GM18517 (cell line): ENCODE measurements around the gene FCN3.

ENCODE experiments used
- ATAC-seq: cut with Tn5 transposase; IDR thresholded peaks from one replicate; pipeline ENCODE4 v1.9.1; 2021; ENCODE audit warnings: mild to moderate bottlenecking, moderate library complexity; ENCODE audit not compliant: unreplicated experiment

Gene FCN3

GRCh38 chr1:27360159-27361043, 14.2 kb downstream of the FCN3 start:
- ATAC-seq: no peak

- no peak for ATAC-seq
These were observed 14.8 kb downstream of the FCN3 start for GRCh38 chr1:27359822-27360158.

GRCh38 chr1:27358928-27359313, 15.7 kb downstream of the FCN3 start:
- no peak for ATAC-seq

GRCh38 chr1:27358038-27358927, 16.3 kb downstream of the FCN3 start:
- no peak for ATAC-seq

- ATAC-seq: no peak
These were observed 17.2 kb downstream of the FCN3 start for GRCh38 chr1:27357281-27358037.

GRCh38 chr1:27356619-27357280, 17.9 kb downstream of the FCN3 start:
- no peak for ATAC-seq

GRCh38 chr1:27356277-27356618, 18.4 kb downstream of the FCN3 start:
- ATAC-seq: no peak

- ATAC-seq: no peak
These were observed 18.9 kb downstream of the FCN3 start for GRCh38 chr1:27355683-27356082.

- no peak for ATAC-seq
These were observed 21.0 kb downstream of the FCN3 start for GRCh38 chr1:27353629-27354028.

GRCh38 chr1:27353166-27353565, 21.5 kb downstream of the FCN3 start:
- ATAC-seq: no peak

GRCh38 chr1:27351541-27352107, 23.0 kb downstream of the FCN3 start:
- ATAC-seq: no peak

GRCh38 chr1:27350663-27351540, 23.7 kb downstream of the FCN3 start:
- no peak for ATAC-seq

GRCh38 chr1:27349784-27350662, 24.6 kb downstream of the FCN3 start:
- ATAC-seq: no peak

- no peak for ATAC-seq
These were observed 25.5 kb downstream of the FCN3 start for GRCh38 chr1:27348861-27349783.

- ATAC-seq: no peak
These were observed 27.5 kb downstream of the FCN3 start for GRCh38 chr1:27346991-27347624.

- no peak for ATAC-seq
These were observed 28.3 kb downstream of the FCN3 start for GRCh38 chr1:27346357-27346756.

- ATAC-seq: no peak
These were observed 29.4 kb downstream of the FCN3 start for GRCh38 chr1:27345272-27345671.
